ENCODE data around the gene RARA.

The RARA gene

GRCh38 chr17:40354221-40355122 lies 45.5 kb downstream of the RARA start:
- ATAC-seq, result no peak
- TF ChIP-seq ZNF8 (CRISPR knock-in tag; IDR thresholded peaks at IDR 0.05) (no peak), ISL1 (CRISPR knock-in tag; IDR thresholded peaks at IDR 0.05) (no peak), OSR1 (CRISPR knock-in tag; IDR thresholded peaks at IDR 0.05) (no peak), SNAI2 (CRISPR knock-in tag; IDR thresholded peaks at IDR 0.05) (no peak), ZNF70 (CRISPR knock-in tag; IDR thresholded peaks at IDR 0.05) (no peak), PPARA (CRISPR knock-in tag; IDR thresholded peaks at IDR 0.05; ENCODE audit: borderline replicate concordance) (no peak), ZFP30 (CRISPR knock-in tag; IDR thresholded peaks at IDR 0.05) (no peak), CSDC2 (CRISPR knock-in tag; IDR thresholded peaks at IDR 0.05) (no peak), ARNTL (CRISPR knock-in tag; IDR thresholded peaks at IDR 0.05; ENCODE audit: borderline replicate concordance, low read depth) (no peak), ZNF565 (CRISPR knock-in tag; conservative IDR thresholded peaks at IDR 0.05; ENCODE audit: low read depth) (no peak)
- TF ChIP-seq, protein P1, sequence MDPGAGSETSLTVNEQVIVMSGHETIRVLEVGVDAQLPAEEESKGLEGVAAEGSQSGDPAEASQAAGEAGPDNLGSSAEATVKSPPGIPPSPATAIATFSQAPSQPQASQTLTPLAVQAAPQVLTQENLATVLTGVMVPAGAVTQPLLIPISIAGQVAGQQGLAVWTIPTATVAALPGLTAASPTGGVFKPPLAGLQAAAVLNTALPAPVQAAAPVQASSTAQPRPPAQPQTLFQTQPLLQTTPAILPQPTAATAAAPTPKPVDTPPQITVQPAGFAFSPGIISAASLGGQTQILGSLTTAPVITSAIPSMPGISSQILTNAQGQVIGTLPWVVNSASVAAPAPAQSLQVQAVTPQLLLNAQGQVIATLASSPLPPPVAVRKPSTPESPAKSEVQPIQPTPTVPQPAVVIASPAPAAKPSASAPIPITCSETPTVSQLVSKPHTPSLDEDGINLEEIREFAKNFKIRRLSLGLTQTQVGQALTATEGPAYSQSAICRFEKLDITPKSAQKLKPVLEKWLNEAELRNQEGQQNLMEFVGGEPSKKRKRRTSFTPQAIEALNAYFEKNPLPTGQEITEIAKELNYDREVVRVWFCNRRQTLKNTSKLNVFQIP (CRISPR knock-in tag; IDR thresholded peaks at IDR 0.05; ENCODE audit: borderline replicate concordance, low read depth), result no peak

DNA sequence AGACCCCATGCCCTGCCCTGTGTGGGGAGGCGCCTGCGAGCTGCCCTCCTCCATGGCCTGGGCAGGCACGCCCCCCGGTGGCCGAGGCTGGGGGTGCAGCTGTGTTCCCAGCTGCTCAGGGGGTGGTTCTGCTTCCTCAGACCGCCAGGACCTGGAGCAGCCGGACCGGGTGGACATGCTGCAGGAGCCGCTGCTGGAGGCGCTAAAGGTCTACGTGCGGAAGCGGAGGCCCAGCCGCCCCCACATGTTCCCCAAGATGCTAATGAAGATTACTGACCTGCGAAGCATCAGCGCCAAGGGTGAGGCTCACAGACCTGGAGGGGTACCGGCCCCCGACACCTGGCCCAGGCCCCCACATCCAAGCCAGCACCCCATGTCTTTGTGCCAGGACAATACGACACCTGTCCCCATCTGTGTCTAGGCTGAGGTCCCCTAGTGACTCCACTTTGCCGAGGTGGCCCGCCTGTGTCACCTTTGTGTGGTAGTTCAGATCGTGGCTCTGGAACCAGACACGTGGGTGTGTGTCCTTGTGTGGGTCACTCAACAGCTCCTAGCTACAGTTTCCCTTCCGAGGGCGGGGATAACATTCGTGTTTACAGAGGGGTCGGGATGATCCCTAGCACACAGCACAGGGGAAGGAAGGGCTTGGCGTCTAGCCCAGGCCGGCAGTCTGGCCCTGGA lies 46.3 kb downstream of the RARA start:
- no peak for TF ChIP-seq SNAI2 (CRISPR knock-in tag; IDR thresholded peaks at IDR 0.05)
- no peak for TF ChIP-seq ZNF565 (CRISPR knock-in tag; conservative IDR thresholded peaks at IDR 0.05; ENCODE audit: low read depth)
- no peak for TF ChIP-seq ZFP3 (CRISPR knock-in tag; IDR thresholded peaks at IDR 0.05)
- TF ChIP-seq BACH2 (CRISPR knock-in tag; IDR thresholded peaks at IDR 0.05; ENCODE audit: borderline replicate concordance), result no peak
- no peak for TF ChIP-seq ISL1 (CRISPR knock-in tag; IDR thresholded peaks at IDR 0.05)
- TF ChIP-seq, protein P2, sequence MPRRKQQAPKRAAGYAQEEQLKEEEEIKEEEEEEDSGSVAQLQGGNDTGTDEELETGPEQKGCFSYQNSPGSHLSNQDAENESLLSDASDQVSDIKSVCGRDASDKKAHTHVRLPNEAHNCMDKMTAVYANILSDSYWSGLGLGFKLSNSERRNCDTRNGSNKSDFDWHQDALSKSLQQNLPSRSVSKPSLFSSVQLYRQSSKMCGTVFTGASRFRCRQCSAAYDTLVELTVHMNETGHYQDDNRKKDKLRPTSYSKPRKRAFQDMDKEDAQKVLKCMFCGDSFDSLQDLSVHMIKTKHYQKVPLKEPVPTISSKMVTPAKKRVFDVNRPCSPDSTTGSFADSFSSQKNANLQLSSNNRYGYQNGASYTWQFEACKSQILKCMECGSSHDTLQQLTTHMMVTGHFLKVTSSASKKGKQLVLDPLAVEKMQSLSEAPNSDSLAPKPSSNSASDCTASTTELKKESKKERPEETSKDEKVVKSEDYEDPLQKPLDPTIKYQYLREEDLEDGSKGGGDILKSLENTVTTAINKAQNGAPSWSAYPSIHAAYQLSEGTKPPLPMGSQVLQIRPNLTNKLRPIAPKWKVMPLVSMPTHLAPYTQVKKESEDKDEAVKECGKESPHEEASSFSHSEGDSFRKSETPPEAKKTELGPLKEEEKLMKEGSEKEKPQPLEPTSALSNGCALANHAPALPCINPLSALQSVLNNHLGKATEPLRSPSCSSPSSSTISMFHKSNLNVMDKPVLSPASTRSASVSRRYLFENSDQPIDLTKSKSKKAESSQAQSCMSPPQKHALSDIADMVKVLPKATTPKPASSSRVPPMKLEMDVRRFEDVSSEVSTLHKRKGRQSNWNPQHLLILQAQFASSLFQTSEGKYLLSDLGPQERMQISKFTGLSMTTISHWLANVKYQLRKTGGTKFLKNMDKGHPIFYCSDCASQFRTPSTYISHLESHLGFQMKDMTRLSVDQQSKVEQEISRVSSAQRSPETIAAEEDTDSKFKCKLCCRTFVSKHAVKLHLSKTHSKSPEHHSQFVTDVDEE (CRISPR knock-in tag; IDR thresholded peaks at IDR 0.05), result no peak
- no peak for TF ChIP-seq PPARA (CRISPR knock-in tag; IDR thresholded peaks at IDR 0.05; ENCODE audit: borderline replicate concordance)
- TF ChIP-seq CSDC2 (CRISPR knock-in tag; IDR thresholded peaks at IDR 0.05), result no peak
- TF ChIP-seq, protein P1 (CRISPR knock-in tag; IDR thresholded peaks at IDR 0.05; ENCODE audit: borderline replicate concordance, low read depth), result no peak
- no peak for TF ChIP-seq OSR1 (CRISPR knock-in tag; IDR thresholded peaks at IDR 0.05)
- TF ChIP-seq CREB5 (CRISPR knock-in tag; IDR thresholded peaks at IDR 0.05; ENCODE audit: low read depth), result no peak
- TF ChIP-seq, protein P3, sequence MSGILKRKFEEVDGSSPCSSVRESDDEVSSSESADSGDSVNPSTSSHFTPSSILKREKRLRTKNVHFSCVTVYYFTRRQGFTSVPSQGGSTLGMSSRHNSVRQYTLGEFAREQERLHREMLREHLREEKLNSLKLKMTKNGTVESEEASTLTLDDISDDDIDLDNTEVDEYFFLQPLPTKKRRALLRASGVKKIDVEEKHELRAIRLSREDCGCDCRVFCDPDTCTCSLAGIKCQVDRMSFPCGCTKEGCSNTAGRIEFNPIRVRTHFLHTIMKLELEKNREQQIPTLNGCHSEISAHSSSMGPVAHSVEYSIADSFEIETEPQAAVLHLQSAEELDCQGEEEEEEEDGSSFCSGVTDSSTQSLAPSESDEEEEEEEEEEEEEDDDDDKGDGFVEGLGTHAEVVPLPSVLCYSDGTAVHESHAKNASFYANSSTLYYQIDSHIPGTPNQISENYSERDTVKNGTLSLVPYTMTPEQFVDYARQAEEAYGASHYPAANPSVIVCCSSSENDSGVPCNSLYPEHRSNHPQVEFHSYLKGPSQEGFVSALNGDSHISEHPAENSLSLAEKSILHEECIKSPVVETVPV (CRISPR knock-in tag; IDR thresholded peaks at IDR 0.05), result no peak
- TF ChIP-seq RARB (CRISPR knock-in tag; IDR thresholded peaks at IDR 0.05), result no peak
- TF ChIP-seq TOX (CRISPR knock-in tag; IDR thresholded peaks at IDR 0.05; ENCODE audit: borderline replicate concordance), result no peak
- TF ChIP-seq GLIS3 (CRISPR knock-in tag; IDR thresholded peaks at IDR 0.05), result no peak
- TF ChIP-seq ARNTL (CRISPR knock-in tag; IDR thresholded peaks at IDR 0.05; ENCODE audit: borderline replicate concordance, low read depth), result no peak
- no peak for TF ChIP-seq ESRRG (CRISPR knock-in tag; IDR thresholded peaks at IDR 0.05)
- no peak for TF ChIP-seq ZNF70 (CRISPR knock-in tag; IDR thresholded peaks at IDR 0.05)
- peak; percentile 73 for ATAC-seq
